GM21723 (cell line): ENCODE measurements around the gene SNRPF.
"Not testable (repeated sequence)": the region's sequence is repeated elsewhere in the genome, so short reads cannot be mapped to it uniquely, and the experiment has no call there.

ENCODE experiments used
- ATAC-seq: cut with Tn5 transposase; IDR thresholded peaks from one replicate; pipeline ENCODE4 v1.9.1; 2021; ENCODE audit warnings: mild to moderate bottlenecking, moderate library complexity; ENCODE audit not compliant: unreplicated experiment

SNRPF gene

GRCh38 chr12:95858451-95859343 lies at the start of gene SNRPF:
SNRPF (plus strand) TSS chr12:95858952; CDS start chr12:95859074, 122 bp downstream.
- peak; percentile 99 for ATAC-seq

- ATAC-seq: no peak
Measured at GRCh38 chr12:95809000-95809680, 49.6 kb upstream of the SNRPF start.

GRCh38 chr12:95810411-95810810 lies 48.3 kb upstream of the SNRPF start:
- ATAC-seq: no peak

GRCh38 chr12:95812155-95812554 lies 46.6 kb upstream of the SNRPF start:
- ATAC-seq: not testable (repeated sequence)

GRCh38 chr12:95815632-95816212 lies 43.0 kb upstream of the SNRPF start:
- ATAC-seq: no peak

- ATAC-seq: no peak
Measured at GRCh38 chr12:95820096-95820703, 38.6 kb upstream of the SNRPF start.

GRCh38 chr12:95829395-95829794 lies 29.4 kb upstream of the SNRPF start:
- ATAC-seq: no peak

- no peak for ATAC-seq
Measured at GRCh38 chr12:95830335-95831089, 28.2 kb upstream of the SNRPF start.

- ATAC-seq: no peak
Measured at GRCh38 chr12:95834572-95834971, 24.2 kb upstream of the SNRPF start.

GRCh38 chr12:95836185-95836609 lies 22.6 kb upstream of the SNRPF start:
- ATAC-seq: no peak

- ATAC-seq: no peak
Measured at GRCh38 chr12:95836630-95837239, 22.0 kb upstream of the SNRPF start.

GRCh38 chr12:95837240-95838038 lies 21.3 kb upstream of the SNRPF start:
- ATAC-seq: no peak

GRCh38 chr12:95838125-95838524 lies 20.6 kb upstream of the SNRPF start:
- no peak for ATAC-seq

GRCh38 chr12:95842426-95842825 lies 16.3 kb upstream of the SNRPF start:
- not testable (repeated sequence) for ATAC-seq

- no peak for ATAC-seq
Measured at GRCh38 chr12:95848575-95849388, 10.0 kb upstream of the SNRPF start.

GRCh38 chr12:95851606-95852005 lies 7.1 kb upstream of the SNRPF start:
- ATAC-seq: no peak

- ATAC-seq: no peak
Measured at GRCh38 chr12:95852133-95852532, 6.6 kb upstream of the SNRPF start.

GRCh38 chr12:95857156-95857555 lies 1.6 kb upstream of the SNRPF start:
- no peak for ATAC-seq
